Stimulated activated CD8-positive, alpha-beta memory T cell treated with anti-CD3 and anti-CD28 coated beads, Interleukin-4, amount 100 ng/mL, for 1 hour (primary cell): ENCODE results near the gene USP15.

ENCODE experiments used
- DNase-seq, 2 donors: peaks; one replicate each; pipeline ENCODE4 v3.0.0-alpha.2; 2020; ENCODE audit warnings: low read depth in 2 of 2, low spot score in 1 of 2

Gene USP15

DNA sequence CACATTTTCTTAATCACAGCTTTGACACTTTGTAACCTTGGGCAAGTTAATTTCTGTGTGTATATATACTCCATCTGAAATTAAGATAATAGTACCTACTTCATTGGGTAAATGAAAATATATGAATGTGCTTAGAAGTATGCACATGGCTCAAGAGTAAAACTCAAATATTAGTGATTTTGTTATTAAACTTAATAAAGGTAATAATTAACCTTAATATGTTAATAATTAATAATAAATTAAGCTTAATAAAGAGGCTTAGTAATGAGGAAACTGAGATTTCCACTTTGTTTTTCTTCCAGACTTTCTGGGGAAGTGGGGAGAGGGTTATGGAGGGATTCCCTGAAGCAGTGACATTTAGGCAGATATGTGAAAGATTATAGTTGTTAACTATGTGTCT is 19.8 kb downstream of the USP15 start:
- DNase-seq = no peak

DNA sequence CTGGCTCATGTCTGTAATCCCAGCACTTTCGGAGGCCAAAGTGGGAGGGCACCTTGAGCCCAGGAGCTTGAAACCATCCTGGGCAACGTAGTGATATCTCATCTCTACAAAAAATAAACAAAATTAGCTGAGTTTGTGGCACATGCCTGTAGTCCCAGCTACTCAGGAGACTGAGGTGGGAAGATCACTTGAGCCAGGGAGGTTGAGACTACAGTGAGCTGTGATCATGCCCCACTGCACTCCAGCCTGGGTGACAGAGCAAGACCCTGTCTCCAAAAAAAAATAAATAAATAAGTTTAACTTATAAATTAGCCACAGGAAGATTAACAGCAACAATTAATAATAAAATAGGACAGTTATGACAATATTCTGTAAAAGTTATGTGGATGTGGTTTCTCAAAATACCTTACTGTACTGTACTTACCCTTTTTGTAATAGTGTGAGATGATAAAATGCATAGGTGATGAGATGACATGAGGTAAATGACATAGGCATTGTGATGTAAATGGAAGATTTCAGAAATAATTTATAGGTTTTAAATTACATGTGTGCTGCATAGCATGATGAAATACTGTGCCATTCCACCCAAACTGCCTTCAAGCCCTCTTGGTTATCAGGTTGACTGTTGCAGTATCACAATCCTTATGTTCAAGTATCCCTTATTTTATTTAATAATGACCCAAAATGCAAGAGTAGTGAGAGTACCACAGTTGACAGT is 22.0 kb downstream of the USP15 start:
- no peak for DNase-seq

DNA sequence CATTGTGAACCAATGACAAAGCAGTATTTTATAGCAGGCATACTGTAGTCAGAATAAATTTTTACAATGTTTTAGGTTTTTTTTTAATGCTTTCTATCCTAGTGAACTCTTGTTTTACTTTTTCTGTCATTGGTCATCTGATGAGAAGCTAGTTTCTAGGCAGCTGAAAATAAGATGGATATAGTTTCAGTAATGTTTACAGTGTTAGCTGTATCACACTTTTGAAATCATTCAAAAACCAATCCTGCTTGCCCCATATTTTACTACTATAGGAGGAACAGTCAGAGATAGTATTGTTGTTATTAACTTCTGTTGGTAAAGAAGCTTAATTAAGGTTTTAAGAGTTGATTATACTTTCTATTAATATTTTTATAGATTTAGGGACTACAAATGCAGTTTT is 24.5 kb downstream of the USP15 start:
- no peak for DNase-seq

DNA sequence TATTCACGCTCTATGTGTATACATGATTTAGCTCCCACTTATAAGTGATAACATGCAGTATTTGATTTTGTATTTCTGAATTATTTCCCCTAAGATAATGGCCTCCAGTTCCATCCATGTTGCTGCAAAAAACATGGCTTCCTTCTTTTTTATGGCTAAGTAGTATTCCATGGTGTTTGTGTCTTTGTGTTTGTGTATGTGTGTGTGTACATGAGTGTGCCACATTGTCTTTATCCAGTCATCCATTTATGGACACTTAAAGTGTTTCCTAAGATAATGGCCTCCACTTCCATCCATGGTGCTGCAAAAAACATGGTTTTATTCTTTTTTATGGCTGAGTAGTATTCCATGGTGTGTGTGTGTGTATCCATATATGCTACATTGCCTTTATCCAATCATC is 25.1 kb downstream of the USP15 start:
- DNase-seq = no peak

DNA sequence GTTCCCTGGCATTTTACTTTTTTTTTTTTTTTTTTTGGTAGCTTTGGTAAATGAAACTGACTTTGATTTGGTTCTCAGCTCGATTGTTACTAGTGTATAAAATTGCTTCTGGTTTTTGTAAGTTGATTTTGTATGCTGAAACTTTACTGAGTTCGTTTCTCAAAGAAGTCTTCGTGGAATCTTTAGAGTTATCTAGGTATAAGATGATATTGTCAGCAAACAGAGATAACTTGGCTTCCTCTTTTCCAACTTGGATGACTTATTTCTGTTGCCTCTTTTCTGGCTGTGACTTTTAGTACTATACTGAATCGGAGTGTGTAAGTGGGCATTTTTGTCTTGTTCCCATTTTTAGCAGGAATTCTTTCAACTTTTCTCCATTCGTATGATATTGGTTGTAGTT is 28.1 kb downstream of the USP15 start:
- DNase-seq = no peak

DNA sequence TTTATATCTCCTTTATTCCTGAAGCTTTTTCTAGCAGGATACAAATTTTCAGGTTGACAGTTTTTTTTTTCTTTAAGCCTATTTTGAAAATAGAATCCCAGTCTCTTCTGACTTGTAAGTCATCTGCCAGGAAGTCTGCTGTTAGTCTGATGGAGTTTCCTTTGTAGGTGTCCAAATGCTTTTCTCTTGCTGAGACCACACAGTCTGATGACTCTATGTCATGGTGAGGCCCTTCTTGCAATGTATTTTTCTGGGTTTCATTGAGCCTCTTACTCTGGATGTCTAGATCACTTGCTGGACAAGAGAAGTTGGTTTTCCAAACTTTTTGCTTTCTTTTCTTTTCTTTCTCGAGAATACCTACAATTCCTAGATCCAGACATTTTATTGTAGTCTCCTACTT is 30.6 kb downstream of the USP15 start:
- no peak for DNase-seq

DNA sequence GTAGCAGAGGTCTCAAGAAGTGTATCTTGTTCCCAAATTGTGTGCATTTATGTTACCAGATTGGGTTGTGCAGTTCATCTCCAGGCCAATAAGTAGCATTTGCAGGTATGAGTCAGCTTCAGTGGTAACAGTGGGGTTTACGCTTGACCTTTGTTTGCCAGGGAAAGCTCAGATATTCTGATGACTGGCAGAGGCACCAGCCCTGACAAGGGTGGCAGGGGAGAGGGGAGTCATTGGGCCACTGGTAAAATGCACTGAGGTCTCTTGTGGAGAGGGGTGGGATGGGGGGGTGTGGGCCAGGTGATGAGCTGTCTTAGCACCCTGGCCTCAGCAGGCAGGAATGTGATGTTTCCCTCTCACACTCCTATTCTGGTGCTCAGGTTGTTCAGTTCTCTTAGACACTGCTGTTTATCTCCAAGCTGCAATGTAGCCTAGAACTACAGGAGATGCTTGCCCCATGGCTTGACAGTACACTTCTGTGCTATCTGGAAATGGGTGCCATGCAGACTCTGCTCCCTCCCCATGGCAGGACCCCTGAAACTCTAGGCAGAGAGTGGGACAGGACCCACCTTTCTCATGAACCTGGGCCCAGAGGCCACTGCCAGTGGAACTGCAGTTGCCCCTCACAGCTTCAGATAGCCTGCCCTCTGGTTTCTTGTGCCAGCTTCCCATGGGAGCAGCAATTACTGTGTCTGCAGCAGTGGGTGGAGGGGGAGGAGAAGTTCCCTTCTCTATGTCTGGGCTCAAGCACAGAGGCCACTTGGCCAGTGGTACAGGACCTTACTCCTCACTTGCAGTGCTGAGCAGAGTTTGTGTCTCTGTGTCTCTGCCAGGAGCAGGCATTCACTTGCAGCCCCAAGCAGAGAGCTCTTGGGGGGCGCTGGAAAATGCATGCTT is 31.9 kb downstream of the USP15 start:
- DNase-seq = no peak

DNA sequence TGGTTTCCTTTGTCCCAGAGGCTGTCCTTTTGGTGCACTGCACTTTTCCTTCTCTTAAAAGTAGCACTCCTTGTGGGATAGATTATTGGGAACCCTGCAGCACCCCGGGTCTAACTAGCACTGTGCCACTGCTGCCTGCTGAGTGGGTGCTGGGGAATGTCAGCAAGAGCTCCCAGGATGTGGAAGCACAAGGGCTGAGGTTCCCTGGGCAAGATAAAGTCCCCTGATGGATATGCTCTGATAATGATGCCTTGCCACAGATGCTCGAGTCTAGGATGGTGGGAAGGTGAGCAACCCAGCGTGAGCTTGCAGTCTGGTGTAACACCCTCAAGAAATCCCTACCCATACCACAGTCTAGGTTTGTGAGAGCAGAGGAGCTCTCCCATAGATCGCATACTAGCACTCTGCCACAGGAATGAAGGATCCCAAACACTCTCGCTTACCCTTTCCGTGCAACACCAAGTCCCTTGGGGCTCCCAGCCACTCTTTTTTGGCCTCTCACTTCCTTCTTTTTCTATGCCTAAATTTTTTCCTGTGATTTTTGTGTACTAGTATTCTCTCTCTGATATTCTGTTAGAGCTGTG is 32.6 kb downstream of the USP15 start:
- no peak for DNase-seq

DNA sequence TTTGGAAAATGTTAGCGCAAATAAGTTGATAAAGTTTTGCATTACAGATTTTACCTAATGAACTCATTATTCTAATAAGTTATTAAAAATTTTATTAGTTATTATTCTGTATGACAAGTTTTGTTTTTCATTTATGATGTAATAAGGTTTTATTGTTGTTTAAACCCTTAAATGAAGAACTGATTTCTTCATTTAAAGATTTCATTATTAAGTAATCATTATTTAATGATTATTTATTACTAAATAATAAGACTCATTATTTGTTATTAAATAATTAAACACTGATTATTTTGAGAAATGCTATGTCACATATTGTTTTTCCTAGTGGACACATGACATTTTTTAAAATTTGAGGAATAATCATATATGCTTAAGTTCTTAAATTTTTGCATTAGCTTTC is 34.2 kb downstream of the USP15 start:
- DNase-seq = no peak

DNA sequence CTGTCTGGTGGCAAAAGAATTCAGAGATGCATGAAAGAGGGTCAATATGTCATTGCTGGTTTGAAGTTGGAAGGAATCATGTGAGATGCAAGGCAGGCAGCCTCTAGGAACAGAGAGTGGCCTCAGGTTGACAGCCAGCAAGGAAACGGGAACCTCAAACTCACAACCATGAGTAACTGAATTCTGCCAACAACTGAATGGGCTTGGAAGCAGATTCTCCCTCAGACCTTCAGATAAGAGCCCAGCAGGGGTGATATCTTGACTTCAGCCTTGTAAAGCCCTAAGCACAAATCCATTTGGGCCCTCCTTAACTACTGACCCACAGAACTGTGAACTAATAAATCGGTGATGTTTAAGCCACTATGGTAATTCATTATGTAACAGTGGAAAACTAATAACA is 35.8 kb downstream of the USP15 start:
- DNase-seq = no peak

DNA sequence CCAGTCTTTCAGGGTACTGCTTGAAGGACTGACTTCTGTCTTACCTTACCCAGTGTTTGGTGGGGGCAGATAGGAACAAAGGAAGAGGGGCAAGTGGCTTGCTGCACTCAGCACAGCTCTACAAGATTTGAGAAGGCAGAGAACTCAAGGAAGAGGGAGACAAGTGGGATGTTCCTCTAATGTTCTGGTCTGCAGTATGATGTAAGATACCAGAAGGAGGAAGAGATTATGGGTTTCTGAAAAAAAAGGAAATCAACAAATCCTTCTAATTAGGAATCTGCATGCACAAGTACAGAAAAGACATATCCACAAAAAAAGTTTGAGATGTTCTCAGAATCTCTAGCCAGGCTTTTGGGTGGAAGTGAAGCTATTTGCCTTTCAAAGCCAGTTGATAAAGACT is 37.1 kb downstream of the USP15 start:
- no peak for DNase-seq

DNA sequence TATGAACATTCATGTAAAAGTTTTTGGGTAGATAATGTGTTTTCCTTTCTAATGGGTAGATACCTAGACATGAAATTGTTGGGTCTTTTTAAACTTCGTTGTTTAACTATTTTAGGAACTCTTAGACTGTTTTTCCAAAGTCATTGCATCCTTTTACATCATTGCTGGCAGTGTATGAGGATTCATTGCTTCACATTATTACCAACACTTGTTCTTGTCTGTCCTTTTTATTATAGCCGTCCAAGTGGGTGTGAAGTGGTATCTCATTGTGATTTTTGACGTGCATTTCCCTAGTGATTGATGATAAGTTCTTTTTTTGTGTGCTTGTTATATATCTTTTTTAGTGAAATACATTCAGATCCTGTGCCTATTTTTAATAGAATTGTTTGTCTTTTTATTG is 39.4 kb downstream of the USP15 start:
- no peak for DNase-seq

DNA sequence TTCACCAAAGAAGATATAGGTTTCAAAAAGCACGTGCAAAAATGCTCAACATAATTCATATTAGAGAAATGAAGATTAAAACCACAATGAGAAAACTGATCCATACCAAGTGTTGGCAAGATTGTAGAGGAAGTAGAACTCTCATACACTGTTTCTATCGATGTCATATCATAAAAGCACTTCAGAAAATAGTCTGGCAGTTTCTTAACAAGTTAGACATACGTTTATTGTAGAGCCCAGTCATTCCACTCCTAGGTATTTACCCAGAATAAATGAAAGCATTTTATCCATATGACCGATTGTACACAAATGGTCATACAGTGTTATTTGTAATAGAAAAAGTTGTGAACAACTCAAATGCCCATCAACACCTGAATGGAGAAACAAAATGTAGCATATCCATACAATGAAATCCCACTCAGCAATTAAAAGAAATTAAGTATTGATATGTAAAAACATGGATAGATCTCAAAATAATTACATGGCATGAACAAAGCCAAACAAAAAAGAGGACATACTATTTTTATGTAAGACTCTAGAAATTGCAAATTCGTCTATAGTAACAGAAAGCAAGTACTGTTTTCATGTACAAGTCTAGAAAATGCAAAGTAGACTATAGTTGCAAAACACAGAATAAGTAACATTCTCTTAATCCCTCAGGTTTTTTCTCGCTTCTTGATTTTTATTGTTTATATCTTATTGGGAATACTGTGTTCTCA is 41.0 kb downstream of the USP15 start:
- DNase-seq = no peak

DNA sequence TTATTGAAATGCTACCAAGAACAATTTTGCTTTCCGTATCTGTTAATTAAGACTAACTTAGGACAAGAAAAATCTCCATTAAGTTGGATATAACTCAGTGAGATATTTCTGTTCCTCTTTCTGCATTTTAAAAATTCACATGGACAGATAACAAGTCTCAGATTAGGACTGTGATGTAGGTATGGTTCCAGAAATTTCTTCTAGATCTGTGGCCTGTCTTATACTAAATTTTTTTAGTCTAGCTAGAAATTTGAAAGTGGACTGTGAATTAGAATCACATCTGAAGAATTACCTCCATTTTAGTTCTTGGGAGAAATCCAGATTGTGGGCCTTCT is 41.6 kb downstream of the USP15 start:
- DNase-seq = no peak

DNA sequence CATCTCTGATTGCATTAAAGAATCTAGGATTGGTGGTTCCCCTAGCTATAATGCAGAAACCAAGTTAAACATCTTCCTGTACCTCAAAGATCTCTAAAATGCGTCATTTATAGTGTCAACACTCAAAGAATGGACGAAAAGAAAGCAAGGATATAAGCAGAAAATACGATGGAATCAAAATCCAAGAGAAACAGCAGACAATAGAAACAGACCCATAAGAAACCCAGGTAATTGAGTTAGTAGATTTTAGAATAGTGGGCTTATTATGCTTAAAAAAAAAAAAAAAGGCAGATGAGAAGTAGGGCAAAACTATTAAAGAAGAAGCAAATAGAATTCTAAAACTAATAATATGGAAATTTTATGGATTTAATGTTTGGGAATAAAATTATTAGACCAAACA is 44.4 kb downstream of the USP15 start:
- DNase-seq = no peak

DNA sequence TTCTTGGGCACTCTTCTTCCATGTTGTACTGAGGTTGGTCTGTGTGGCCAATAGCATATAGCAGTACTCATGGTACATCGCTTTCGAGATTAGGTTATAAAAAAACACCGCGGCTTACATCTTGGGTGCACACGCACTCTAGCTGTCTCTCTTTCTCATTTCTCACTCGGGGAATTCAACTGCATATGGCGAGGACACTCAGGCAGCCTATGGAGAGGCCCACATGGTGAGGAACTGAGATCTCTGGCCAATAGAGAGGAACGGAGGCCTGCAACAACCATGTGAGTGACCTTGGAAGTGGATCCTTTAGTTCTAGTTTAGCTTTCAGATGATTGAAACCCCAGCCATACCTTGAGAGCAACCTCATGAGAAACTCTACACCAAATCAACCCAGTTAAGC is 45.6 kb downstream of the USP15 start:
- no peak for DNase-seq

DNA sequence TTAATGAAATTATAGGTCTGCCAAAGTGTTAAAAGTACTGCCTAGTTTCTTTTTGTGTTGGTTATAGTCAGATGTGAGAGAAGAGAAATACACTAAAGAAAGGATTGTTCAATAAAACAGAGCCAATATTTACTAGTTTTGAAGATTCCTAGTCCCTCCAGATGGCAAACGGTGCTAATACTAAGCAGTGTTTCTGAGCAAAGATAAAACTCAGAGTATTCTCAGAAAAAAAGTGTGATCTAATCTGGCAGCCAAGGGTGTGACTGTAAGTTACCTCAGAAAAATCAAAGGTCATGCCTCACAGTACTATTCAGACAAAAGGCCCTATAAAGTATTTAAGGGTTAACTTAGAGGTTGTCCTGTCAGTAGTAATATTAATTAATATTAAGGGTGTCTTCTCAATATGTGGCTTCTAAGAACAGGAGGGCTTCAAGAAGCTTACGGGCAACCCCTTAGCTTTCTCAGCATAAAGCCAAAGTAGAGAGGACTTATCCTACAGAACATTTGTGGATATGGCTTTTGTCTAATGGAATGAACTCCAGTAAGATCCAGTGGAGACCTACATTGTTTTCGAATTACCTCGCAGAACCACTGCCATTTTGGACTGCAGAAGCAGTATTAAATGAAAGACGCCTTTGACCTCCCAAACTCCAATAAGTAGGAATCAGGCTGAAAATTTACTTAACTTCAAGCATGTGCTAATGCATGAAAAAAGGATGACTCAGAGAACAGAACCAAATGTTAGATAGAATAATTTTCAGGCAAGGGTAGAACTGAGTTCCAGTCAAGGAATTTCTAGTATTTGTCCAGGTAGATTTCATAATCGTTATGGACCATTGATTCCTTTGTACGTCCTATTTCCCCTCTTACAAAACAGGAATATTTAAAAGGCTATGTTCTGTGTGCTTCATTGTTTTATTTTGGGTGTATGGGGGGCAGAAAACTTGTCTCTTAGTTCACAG is 46.6 kb downstream of the USP15 start:
- DNase-seq = no peak

DNA sequence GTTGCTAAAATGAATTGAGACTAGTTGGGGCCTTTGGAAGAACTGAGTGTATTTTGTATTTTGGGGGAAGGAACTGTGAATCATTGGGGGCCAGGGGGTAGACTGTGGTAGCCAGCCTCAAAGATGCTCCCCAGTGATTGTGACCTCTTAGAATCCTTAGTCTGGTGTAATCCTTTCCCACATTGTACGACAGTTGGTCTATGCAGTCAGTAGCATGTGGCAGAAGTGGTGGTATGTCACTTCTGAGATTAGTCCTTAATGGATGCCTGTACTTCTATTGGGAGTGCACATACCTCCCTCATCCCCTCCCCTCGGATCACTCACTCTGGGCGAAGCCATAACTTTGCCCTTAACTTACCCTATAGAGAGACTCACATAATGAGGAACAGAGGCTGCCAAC is 48.0 kb downstream of the USP15 start:
- no peak for DNase-seq

DNA sequence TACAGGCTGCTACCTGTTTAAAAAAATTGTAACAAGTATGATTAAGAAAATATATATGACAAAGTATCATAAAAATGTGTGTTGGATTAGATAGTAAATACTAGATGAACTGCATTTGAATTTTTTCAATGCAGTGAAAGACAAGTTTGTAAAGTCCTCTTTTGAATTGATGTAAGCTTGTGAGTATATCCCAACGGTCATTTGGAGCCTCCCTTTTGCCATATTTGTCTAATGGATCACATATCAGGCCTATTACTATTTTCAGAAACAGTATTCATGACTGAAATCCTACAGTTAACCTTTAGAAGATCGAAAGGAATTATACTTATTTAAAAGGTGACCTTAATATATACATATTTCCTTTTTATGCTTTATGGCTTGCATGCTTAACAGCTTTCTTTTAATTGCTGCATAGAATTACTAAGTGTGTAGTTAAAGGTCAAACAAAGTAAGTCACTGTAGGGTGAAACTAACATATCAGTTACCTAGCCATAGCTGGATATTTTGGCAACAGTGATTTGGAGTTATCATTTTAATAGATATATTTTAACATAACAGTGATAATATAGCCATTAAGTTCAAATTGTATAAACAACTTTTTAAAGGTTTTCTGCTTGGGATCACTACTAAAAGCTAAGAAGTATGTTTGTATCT is 53.6 kb downstream of the USP15 start:
- no peak for DNase-seq

DNA sequence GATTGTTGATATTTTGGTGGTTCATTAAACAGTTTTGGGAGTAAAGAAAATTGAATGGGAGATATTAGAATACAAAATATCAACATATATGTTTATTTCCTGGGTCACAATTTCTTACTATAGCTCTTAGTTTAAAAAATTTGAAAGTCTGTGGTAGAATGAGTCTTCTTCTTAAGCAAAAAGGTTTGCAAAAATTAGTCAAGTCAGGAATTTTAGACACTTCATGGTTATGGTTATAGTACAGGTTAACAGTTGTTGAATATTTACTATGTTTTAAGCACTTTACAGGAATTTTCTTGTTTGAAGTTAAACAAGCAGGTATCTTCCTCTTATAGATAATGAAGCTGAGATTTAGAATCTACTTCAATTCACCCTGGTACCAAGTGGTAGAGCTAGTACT is 56.8 kb downstream of the USP15 start:
- DNase-seq = no peak
